KOPT-K1 (cell line): ENCODE results near the gene SEC31A.

Source experiments
- H3K27ac ChIP-seq: fragments of 200-600 bp; sonication (generic); 2 replicates; pipeline ENCODE4 v1.5.1; 2016; ENCODE audit warnings: antibody characterized with exemption, mild to moderate bottlenecking, low read depth, low read length; ENCODE audit not compliant: poor library complexity, severe bottlenecking
- H3K36me3 ChIP-seq: fragments of 200-600 bp; sonication (generic); 2 replicates; pipeline ENCODE4 v1.5.1; 2017; ENCODE audit warnings: antibody characterized with exemption, mild to moderate bottlenecking, low read length, moderate library complexity; ENCODE audit not compliant: insufficient read depth
- H3K9me3 ChIP-seq: fragments of 200-600 bp; sonication (generic); 2 replicates; pipeline ENCODE4 v1.5.1; 2017; ENCODE audit warnings: antibody characterized with exemption, low read length, mild to moderate bottlenecking; ENCODE audit not compliant: insufficient read depth, poor library complexity, severe bottlenecking

SEC31A gene

DNA sequence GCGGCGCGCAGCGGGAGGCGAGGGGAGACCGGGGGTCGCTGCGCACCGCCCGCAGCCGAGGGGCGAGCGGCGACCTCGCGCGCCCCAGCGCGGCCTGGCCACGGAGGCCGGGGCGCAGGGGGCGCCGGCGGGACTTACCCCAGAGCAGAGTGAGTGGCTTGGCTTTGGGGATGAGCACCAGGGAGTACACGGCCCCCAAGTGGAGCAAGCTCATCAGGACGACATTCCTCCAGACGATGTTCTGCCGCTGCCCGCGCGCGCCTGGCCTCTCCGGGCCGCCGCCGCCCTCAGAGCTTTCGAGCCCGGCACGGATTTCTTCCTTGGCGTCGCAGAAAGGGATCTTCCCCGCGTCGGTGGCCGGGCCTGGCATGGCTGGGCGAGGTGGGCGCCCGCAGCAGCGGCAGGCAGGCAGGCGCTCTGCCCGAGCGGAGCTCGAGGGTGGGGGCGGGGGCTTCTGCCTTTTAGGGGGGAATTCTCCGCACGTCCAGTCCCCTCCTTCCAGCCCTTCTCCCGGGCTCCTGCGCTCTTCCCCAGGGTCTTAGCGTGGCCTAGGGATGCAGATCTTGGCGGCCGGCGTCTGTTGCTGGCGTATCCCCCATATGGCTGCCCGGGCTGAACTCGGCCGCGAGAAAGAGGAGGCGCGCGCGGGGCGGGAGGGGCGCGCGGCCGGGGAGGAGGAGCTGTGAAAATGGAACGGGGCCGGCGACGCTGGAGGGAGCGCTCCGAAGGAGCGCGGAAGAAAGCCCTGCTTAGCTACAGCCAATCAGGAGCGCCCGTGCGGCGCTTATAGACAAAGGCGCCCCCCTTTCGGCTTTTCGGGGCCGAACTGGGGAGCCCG lies 92.6 kb downstream of the SEC31A start, which contains the start of gene SCD5:
Gene SCD5 (minus strand): TSS at position 629 of the 838 bp plus-strand sequence. CDS start 259 bp downstream, at position 370.
- H3K9me3 ChIP-seq, result no peaks in the 10 kb centered on the region
- no peaks in the 10 kb centered on the region for H3K36me3 ChIP-seq
- H3K27ac ChIP-seq, result peak within 1 kb of the TSS; percentile 49

GRCh38 chr4:82797405-82798111 lies 93.4 kb downstream of the SEC31A start:
- Histone ChIP-seq H3K36me3 (no peaks in the 10 kb centered on the region), H3K9me3 (no peaks in the 10 kb centered on the region), H3K27ac (no peak overlapping the region)

- no peaks in the 10 kb centered on the region for H3K9me3 ChIP-seq
- no peaks in the 10 kb centered on the region for H3K36me3 ChIP-seq
- no peak overlapping the region for H3K27ac ChIP-seq
Observed at GRCh38 chr4:82797040-82797404, 93.9 kb downstream of the SEC31A start.

DNA sequence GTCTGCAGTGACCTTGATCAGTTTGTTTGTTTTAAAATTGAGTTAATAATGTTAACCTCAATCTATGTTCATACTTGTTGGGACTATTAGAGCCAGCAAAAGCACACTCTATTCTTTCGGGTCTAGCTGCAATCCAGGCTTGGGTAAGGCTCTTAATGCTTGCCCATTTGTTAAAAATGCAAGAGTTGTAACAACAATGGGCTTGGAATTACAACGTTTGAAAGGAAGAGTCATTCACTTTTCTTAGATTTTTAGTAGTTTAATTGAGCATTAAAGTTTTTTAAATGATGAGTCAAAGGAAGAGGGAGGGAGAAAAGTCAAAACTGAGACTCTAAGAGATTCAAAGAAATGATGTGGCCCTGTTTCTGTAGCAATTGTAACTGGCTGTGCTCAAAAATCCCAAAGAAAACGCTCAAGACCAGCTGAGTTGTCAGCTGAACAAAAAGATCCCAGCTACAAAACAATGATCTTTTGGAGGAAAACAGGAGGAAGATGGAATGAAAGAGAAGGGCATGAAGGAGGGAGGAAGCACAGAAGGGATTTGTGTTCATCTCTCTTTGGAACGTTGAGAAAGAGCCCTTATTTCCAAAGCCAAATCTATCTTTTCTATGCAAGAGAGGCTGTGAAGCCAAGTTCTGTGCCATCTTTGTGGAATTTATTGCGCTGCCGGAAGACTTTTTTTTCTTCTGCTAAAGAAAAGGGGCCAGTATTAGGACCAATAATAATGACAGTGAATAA lies 97.9 kb downstream of the SEC31A start:
- H3K27ac ChIP-seq, result no peak overlapping the region
- no peaks in the 10 kb centered on the region for H3K9me3 ChIP-seq
- H3K36me3 ChIP-seq, result no peaks in the 10 kb centered on the region

DNA sequence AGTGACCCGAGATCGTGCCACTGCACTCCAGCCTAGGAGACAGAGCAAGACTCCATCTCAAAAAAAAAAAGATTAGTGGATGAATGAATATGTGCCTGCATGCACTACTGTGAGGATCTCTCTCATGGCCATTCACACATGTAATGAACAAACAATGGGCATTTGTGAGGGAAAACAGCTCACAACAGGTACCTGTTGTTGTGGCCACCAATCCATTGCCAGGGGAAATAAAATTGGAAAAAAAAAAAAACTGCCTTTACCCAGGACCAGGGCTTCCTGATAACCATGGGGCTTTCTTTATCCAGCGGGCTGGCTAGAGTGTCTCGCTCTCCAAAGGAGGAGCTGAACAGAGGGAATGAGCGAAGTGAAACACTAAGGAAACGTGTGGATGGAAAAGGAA lies 99.8 kb downstream of the SEC31A start:
- H3K9me3 ChIP-seq, result no peaks in the 10 kb centered on the region
- no peak overlapping the region for H3K27ac ChIP-seq

GRCh38 chr4:82790060-82790660 lies 100.8 kb downstream of the SEC31A start:
- no peaks in the 10 kb centered on the region for H3K36me3 ChIP-seq
- H3K27ac ChIP-seq, result no peak overlapping the region
- no peaks in the 10 kb centered on the region for H3K9me3 ChIP-seq

More for the DNA sequence above, 99.8 kb downstream of the SEC31A start:
- H3K36me3 ChIP-seq, result no peaks in the 10 kb centered on the region

DNA sequence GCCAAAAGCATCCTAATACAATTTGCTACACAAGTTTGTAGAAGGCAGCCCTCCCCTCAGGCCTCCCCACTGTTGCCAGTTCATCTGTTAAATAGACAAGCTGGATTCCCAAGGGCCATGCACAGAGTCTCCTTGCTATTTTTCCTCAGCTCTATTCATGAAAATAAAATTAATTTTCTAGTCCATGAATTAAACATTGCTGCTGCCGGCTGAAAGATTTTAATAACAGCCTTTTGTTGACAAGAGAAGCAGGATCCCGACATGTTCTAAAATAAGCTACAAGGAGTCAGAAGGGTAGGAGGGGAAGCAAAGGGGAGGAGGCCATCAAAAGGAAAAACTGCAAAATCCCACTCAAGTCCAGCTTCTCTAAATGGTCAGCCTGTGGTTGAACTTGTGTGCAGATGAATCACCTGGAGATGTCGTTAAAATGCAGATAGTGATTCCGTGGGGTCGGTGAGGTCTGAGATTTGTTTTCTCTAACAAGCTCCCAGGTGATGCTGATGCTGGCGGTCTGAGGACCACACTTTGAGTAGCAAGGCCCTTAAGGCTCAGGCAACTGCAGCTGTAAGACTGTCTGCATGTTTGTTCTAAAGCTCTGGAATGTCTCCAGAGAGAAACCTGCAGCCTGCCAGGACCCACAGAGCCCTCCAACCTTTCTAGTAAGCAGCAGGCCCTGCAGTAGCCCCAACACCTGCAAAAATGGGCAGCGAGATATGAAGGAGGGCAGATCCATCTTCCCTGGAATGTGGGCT lies 101.8 kb downstream of the SEC31A start:
- no peak overlapping the region for H3K27ac ChIP-seq
- H3K36me3 ChIP-seq, result no peaks in the 10 kb centered on the region
- H3K9me3 ChIP-seq, result no peaks in the 10 kb centered on the region

GRCh38 chr4:82787342-82787741 lies 103.6 kb downstream of the SEC31A start:
- no peak overlapping the region for H3K27ac ChIP-seq
- no peaks in the 10 kb centered on the region for H3K9me3 ChIP-seq
- H3K36me3 ChIP-seq, result no peaks in the 10 kb centered on the region

- no peaks in the 10 kb centered on the region for H3K36me3 ChIP-seq
- no peak overlapping the region for H3K27ac ChIP-seq
Observed at GRCh38 chr4:82786828-82787227, 104.1 kb downstream of the SEC31A start.

DNA sequence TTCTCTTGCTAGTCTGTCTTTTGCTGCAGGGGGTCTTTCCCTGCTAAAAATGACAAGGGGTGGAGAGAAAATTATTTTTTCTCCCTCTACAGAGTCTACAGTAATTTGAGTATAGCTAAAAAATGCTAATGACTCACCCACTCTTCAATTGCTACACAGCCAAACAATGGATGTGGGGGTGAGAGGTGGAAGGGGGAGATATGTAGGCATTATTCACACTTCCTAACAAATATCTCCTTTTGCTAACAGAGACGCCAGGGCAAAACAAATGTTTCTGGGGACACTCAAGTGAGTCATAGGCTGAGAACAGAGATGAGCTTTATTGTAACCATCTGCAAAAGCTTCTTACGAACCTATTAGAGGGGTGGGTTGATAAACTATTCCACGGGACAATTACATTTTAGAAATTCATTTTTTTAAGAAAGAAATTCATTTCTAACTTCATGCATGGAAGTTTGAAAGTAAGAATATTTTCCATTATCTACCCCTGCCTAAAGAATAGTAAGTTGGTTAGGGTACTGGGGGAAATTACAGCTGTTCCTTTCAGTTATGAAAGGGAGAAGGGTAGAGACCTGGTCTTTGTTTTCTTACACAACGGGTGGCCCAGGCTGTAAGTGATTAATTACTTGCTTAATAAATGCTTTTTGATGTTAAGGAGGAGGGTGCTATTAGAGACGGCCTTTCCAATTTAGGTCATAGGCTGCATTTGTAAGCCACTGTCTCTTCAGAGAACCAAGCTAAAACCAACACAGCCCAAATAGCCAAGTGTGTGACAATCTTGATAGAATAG lies 105.1 kb downstream of the SEC31A start:
- H3K36me3 ChIP-seq, result no peaks in the 10 kb centered on the region
- H3K27ac ChIP-seq, result no peak overlapping the region

More at GRCh38 chr4:82786828-82787227, 104.1 kb downstream of the SEC31A start:
- H3K9me3 ChIP-seq, result no peaks in the 10 kb centered on the region

DNA sequence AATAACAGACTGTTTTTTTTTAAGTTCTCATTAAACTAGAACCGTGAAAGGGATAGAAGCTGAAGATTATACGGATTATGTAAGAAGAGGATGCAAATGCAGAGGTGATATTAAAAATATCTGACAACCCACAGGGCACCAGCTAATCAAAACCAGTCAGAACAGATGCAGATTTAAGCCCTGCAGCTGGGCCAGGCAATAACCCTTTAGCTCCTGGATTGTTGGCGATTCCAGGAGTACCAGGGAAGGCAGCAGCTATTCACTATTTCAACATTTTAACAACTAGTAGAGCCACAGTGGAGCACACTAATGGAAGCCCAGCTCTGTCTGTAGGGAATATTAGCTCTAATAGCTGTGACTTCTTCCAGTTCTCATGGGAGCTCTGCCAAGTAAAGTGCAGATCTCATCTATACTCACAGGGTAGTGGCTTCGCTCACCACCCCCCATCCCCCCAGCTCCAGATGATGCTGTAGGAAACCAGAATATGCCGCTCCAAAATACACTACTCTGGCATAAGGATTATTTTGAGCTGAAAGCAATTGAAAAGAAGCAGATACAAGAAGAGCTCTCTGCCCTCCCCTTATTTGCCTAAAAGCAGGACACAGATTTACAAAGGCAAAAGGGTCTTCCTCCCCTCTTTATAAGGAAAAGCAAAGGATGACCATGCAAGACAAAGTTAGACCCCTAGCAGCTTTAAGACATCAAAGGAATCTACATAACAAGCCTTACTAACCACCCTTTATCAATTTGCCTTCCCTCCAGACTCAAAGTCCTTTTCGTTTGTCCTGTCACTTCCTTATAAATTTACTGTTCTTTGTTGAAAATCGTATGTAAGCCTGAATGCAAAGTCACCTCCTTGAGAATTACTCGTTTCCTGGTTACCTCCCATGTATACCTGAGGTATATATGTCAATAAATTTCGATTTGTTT lies 106.0 kb downstream of the SEC31A start:
- H3K27ac ChIP-seq, result no peak overlapping the region

More for the DNA sequence above, 105.1 kb downstream of the SEC31A start:
- no peaks in the 10 kb centered on the region for H3K9me3 ChIP-seq

DNA sequence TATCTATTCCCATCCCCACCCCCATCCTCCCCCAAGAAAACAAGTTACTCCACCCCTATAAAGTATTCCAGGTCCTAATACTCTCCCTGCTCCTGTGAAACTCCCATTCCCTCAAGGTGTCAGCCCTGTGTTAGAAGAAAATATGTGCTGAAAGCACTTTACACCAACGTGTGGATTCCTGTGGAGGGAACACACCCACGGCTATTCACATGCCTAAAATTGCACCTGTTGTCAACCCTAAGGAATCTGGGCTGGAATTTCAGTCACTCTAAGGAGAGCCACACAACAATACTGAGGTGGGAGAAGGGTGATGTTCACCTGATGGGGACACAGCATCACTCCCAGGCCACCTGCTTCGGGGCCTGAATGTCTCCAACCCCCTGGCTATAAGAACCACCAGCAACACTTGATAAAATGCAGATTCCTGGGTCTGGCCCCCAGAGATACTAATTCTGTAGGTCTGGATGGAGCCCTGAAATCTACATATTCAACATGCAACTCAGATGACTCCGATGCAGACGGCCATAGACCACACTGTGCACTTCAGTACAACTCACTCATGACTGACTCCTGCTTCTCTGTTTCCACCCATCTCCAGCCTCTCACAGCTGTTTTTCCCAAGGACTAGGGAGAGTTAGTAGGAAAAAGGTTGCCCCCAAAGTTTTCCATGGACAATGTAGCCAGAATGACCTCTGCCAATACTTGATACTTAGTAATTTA lies 108.2 kb downstream of the SEC31A start:
- Histone ChIP-seq H3K9me3 (no peaks in the 10 kb centered on the region), H3K36me3 (no peaks in the 10 kb centered on the region), H3K27ac (no peak overlapping the region)

More for the DNA sequence above, 106.0 kb downstream of the SEC31A start:
- H3K9me3 ChIP-seq, result no peaks in the 10 kb centered on the region
- H3K36me3 ChIP-seq, result no peaks in the 10 kb centered on the region
